Putamen (tissue), 1 donor: ENCODE data around the gene CLDN2.
"Not testable (repeated sequence)": the region's sequence is repeated elsewhere in the genome, so short reads cannot be mapped to it uniquely, and the experiment has no call there.

Source experiments
- DNase-seq: peaks from one replicate; pipeline ENCODE4 v3.0.0-alpha.2; 2016; ENCODE audit warnings: low spot score

The CLDN2 gene

DNA sequence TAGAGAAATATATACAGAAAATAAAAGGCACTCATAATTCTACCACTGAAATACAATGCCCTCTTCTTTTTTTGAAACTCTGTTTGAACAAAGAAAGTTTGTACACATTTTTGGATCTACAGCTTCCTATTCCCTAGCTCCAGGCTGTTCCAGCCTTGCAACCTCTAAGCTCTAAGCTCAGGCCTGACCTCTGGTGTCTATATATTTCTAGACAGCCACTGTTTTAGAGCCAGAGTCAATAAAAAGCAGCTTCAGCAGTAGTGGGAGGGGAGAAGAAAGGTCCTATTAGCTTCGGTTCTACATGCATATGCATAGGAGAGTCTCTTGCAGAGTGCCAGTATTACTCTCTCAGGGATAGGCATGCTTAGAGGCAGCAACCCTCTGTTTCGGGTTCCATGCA lies 39.7 kb downstream of the CLDN2 start:
- DNase-seq = no peak

DNA sequence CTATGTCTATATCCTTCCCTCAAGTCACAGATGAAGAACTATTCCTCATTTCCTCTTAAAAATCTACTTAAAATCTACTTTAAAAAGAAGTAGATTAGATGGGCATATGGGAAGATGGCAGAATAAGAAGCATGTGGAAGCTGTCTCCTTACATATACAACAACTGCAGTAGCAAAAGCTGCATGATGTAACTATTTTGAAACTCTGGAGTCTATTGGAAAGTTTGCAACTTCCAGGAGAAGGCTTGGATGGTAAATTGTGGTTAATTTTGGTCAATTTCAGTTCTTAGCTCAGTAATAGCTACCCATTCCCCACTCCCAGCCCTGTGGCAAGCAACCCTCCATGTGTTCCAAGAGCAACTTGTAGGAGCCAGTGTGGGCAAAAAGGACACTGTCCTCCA lies 42.9 kb downstream of the CLDN2 start:
- no peak for DNase-seq

DNA sequence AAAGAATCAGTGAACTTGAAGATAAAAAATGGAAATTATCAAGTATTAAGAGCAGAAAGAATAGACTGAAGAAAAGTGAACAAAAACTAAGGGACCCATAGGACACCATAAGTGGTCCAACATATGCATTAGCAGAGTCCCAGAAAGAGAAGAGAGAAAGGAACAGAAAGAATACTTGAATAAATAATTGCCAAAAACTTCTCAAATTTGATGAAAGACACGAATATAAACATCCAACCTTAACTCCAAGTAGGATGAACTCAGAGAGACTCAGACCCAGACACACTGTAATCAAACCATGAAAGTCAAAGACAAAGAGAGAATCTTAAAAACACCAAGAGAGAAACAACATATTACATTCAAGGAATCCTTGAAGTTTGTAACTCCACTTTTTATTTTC lies 44.1 kb downstream of the CLDN2 start:
- no peak for DNase-seq

DNA sequence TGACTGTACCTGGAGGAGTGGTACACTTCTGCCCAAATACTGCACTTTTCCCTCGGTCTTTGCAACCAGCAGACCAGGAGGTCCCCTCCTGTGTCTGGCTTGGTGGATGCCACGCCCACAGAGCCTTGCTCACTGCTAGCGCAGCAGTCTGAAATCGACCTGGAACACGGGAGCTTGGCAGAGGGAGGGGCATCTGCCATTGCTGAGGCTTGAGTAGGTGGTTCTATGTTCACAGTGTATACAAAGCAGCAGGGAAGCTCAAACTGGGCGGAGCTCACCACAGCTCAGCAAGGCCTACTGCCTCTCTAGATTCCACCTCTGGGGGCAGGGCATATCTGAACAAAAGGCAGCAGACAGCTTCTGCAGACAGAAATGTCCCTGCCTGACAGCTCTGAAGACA lies 46.3 kb downstream of the CLDN2 start:
- DNase-seq = not testable (repeated sequence)

GRCh38 chrX:106972896-106973295 lies 52.7 kb downstream of the CLDN2 start:
- no peak for DNase-seq

DNA sequence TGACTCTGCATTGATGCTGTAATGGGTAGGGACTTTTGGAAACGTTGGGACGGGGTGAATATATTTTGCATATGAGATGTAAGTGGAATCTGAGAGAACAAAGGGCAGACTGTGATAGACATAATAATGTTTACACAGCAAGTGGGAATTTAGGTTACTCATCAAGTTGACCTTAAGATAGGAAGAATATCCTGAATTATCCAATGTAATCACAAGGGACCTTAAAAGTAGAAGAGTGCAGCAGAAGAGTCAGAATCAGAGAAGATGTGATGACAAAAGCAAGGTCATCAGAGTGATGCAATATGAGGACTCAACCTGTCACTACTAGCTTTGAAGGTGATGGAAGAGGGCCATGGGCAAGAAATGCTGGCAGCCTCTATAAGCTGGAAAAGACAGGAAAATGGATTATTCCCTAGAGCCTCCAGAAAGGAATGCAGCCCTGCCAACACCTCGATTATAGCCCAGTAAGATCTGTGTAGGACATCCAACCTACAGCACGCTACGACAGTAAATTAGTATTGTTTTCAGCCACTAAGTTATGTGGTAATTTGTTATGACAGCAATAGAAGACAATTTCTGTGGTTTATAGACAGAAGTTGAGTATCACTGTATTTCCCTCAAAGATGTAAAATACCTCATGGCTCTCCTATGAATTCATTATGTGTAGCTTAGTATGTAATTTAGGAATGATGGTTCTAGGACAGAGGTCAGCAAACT lies 53.4 kb downstream of the CLDN2 start:
- DNase-seq = no peak

DNA sequence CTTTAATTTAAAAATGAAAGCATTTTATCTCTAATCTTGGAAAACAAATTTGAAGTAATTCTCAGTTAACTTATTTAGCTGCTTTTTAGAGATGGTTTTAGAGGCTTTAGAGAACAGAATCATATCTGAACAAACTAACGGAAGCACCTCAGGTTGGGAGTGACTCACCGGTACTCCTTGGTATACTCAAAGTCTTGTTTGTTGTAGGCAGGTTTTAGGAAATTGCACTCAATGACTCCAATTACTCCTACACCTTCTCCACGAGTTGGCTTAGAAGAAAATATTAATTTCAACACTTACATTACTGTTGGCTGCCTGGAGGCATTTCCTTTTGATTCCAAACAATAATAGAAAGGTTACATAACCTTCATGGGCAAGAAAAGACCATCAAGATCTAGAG lies 56.2 kb downstream of the CLDN2 start:
- DNase-seq = no peak
